Body of pancreas (tissue), 4 donors: Measurements from ENCODE around the gene RPS29.
A peak's percentile ranks its signal among the peaks of the same experiment; 100 is the strongest.

Experiments
- CTCF ChIP-seq, 7 experiments: fragments of 450-650 bp in 4 of 7; fragments of 200-600 bp in 3 of 7; sonication (generic) in 3 of 7; IDR thresholded peaks; one replicate each; pipeline ENCODE4 v1.5.1; 2016 to 2019; ENCODE audit warnings: antibody characterized with exemption in 7 of 7
- POLR2A ChIP-seq, 3 donors: fragments of 450-650 bp; IDR thresholded peaks; one replicate each; pipeline ENCODE4 v1.6.1; 2016; ENCODE audit warnings: antibody characterized with exemption in 3 of 3, mild to moderate bottlenecking in 2 of 3

GRCh38 chr14:49585803-49586672 is at the start of gene RPS29:
- TF ChIP-seq CTCF (IDR thresholded peaks at IDR 0.05) (peak in 1 of 7 experiments; percentile 14), POLR2A (IDR thresholded peaks at IDR 0.05) (peak; percentile 80 to 98 (median 98))
